ENCODE measurements around the gene ZNF419. TPM values are rescaled to one million over a fixed set of nuclear protein-coding genes. Genes with fewer than 3 reads are reported as not detected.

ZNF419 gene
- total RNA-seq, 1 donor from 2014 or later, result 14.1 TPM

- Histone ChIP-seq H3K9ac (ENCODE audit: low read length) (no peak overlapping the region), H3K27ac (ENCODE audit: low read depth, low read length) (no peak overlapping the region), H3K9me3 (ENCODE audit: insufficient read depth, low read depth, low read length) (peaks cover 78% of the 10 kb centered on the region), H4K20me1 (ENCODE audit: insufficient read depth, low read length) (no peaks in the 10 kb centered on the region), H3K4me1 (ENCODE audit: insufficient read depth, low read length) (no peaks in the 10 kb centered on the region), H3K27me3 (ENCODE audit: insufficient read depth, low read length) (no peaks in the 10 kb centered on the region), H3K4me3 (ENCODE audit: insufficient read depth, low read depth, low read length) (no peak overlapping the region), H3K4me2 (ENCODE audit: low read length) (no peak overlapping the region), H3K36me3 (ENCODE audit: insufficient read depth, low read length) (peaks cover 51% of the 10 kb centered on the region), H3K79me2 (ENCODE audit: insufficient read depth, low read length) (peaks cover 3% of the 10 kb centered on the region), H2AFZ (ENCODE audit: low read depth, low read length) (no peak overlapping the region)
- Mint-ChIP-seq H3K4me1 (ENCODE audit: low read depth, unreplicated experiment) (no peaks in the 10 kb centered on the region), H3K27ac (ENCODE audit: unreplicated experiment) (no peak overlapping the region), H3K4me3 (ENCODE audit: unreplicated experiment) (no peak overlapping the region), H3K27me3 (ENCODE audit: low read depth, unreplicated experiment) (no peaks in the 10 kb centered on the region), H3K9me3 (ENCODE audit: unreplicated experiment) (peaks cover 72% of the 10 kb centered on the region), H3K36me3 (ENCODE audit: low read depth, unreplicated experiment) (peaks cover 97% of the 10 kb centered on the region)
- no peak for TF ChIP-seq CTCF (IDR thresholded peaks at IDR 0.05; ENCODE audit: insufficient read depth, low read depth, low read length)
- no peak for TF ChIP-seq EZH2 (IDR thresholded peaks at IDR 0.05; ENCODE audit: insufficient read depth, low read length)
- no peak for FAIRE-seq
- no peak for DNase-seq (ENCODE audit: low read depth)
These were observed 50.5 kb downstream of the ZNF419 start for GRCh38 chr19:57537953-57538547.

Other genes starting within 250 kb of the ZNF419 start
- 21.7 and 23.8 TPM in 2 replicates for gene ZNF805, start 247.1 kb upstream of the ZNF419 start, total RNA-seq
- gene ZNF460, start 207.3 kb upstream of the ZNF419 start, total RNA-seq, result 87.2 and 105 TPM in 2 replicates
- 8.7 and 9.5 TPM in 2 replicates for gene ZNF543, start 167.3 kb upstream of the ZNF419 start, total RNA-seq
- gene ZNF304, start 136.5 kb upstream of the ZNF419 start, total RNA-seq, result 11.5 and 12.2 TPM in 2 replicates
- gene TRAPPC2B, start 124.2 kb upstream of the ZNF419 start, total RNA-seq, result 9.2 and 11.6 TPM in 2 replicates
- gene ZNF547, start 124.2 kb upstream of the ZNF419 start, total RNA-seq, result 3.6 and 4.1 TPM in 2 replicates
- 16.6 and 16.7 TPM in 2 replicates for gene ZNF548, start 97.9 kb upstream of the ZNF419 start, total RNA-seq
- gene ZNF17, start 76.6 kb upstream of the ZNF419 start, total RNA-seq, result 7.7 and 11.6 TPM in 2 replicates
- gene ZNF749, start 52.4 kb upstream of the ZNF419 start, total RNA-seq, result 14.1 and 16.2 TPM in 2 replicates
- gene VN1R1, start 30.6 kb upstream of the ZNF419 start, total RNA-seq, result 1.5 and 1.7 TPM in 2 replicates
- gene ZNF772, start 10.2 kb upstream of the ZNF419 start, total RNA-seq, result 13.8 and 14.5 TPM in 2 replicates
- 11.4 and 13.3 TPM in 2 replicates for gene ZNF773, start 12.2 kb downstream of the ZNF419 start, total RNA-seq
- gene ZNF549, start 39.6 kb downstream of the ZNF419 start, total RNA-seq, result 6.7 and 7.3 TPM in 2 replicates
- gene ZNF550, start 72.1 kb downstream of the ZNF419 start, total RNA-seq, result 13.4 and 13.5 TPM in 2 replicates
- 9.3 and 9.7 TPM in 2 replicates for gene ZNF416, start 91.2 kb downstream of the ZNF419 start, total RNA-seq
- gene ZIK1, start 96.4 kb downstream of the ZNF419 start, total RNA-seq, result 8.7 and 8.9 TPM in 2 replicates
- 3.5 and 4.7 TPM in 2 replicates for gene ZNF530, start 112.1 kb downstream of the ZNF419 start, total RNA-seq
- 30.5 and 32.3 TPM in 2 replicates for gene ZNF134, start 126.5 kb downstream of the ZNF419 start, total RNA-seq
- 18.2 and 21.9 TPM in 2 replicates for gene ZNF211, start 145.4 kb downstream of the ZNF419 start, total RNA-seq
- gene ZSCAN4, start 181.2 kb downstream of the ZNF419 start, total RNA-seq, result 0.43 and 1.2 TPM in 2 replicates
- 6.1 and 6.5 TPM in 2 replicates for gene ZNF551, start 194.2 kb downstream of the ZNF419 start, total RNA-seq
- gene ZNF154, start 221.5 kb downstream of the ZNF419 start, total RNA-seq, result 12.7 and 13.1 TPM in 2 replicates
- gene ZNF671, start 239.9 kb downstream of the ZNF419 start, total RNA-seq, result 8.0 and 8.2 TPM in 2 replicates